SK-N-SH treated with all-trans-retinoic acid at 6 μM for 48 hours (cell line): ENCODE data around the gene DCUN1D2.

Source experiments
- ATAC-seq: fragments of 200-7000 bp; cut with Tn5 transposase; 3 replicates; pipeline ENCODE4 v1.9.1; 2020; ENCODE audit warnings: mild to moderate bottlenecking, moderate library complexity
- BACH2 ChIP-seq: fragments of 250-450 bp; sonication (Bioruptor Pico); IDR thresholded peaks from 2 replicates; pipeline ENCODE4 v1.9.0; 2021; ENCODE audit warnings: mild to moderate bottlenecking, borderline replicate concordance
- CSDC2 ChIP-seq: fragments of 250-450 bp; sonication (Bioruptor Pico); IDR thresholded peaks from 2 replicates; pipeline ENCODE4 v1.5.0; 2020; ENCODE audit warnings: mild to moderate bottlenecking, moderate library complexity
- ESRRG ChIP-seq: fragments of 250-450 bp; sonication (Bioruptor Pico); IDR thresholded peaks from 2 replicates; pipeline ENCODE4 v1.6.1; 2021; ENCODE audit warnings: mild to moderate bottlenecking
- GLIS3 ChIP-seq: fragments of 250-450 bp; sonication (Bioruptor Pico); IDR thresholded peaks from 2 replicates; pipeline ENCODE4 v1.5.0; 2020; ENCODE audit warnings: mild to moderate bottlenecking, moderate library complexity
- ISL1 ChIP-seq: fragments of 250-450 bp; sonication (Bioruptor Pico); IDR thresholded peaks from 2 replicates; pipeline ENCODE4 v2.1.2; 2022; ENCODE audit warnings: mild to moderate bottlenecking, moderate library complexity
- OSR1 ChIP-seq: fragments of 250-450 bp; sonication (Bioruptor Pico); IDR thresholded peaks from 2 replicates; pipeline ENCODE4 v1.8.0; 2022; ENCODE audit warnings: moderate library complexity, mild to moderate bottlenecking, inconsistent platforms
- PPARA ChIP-seq: fragments of 250-450 bp; sonication (Bioruptor Pico); IDR thresholded peaks from 2 replicates; pipeline ENCODE4 v1.5.0; 2020; ENCODE audit warnings: mild to moderate bottlenecking, borderline replicate concordance
- RARB ChIP-seq: fragments of 250-450 bp; sonication (Bioruptor Pico); IDR thresholded peaks from 2 replicates; pipeline ENCODE4 v1.8.0; 2021; ENCODE audit warnings: mild to moderate bottlenecking, moderate library complexity
- SNAI2 ChIP-seq: fragments of 250-450 bp; sonication (Bioruptor Pico); IDR thresholded peaks from 2 replicates; pipeline ENCODE4 v1.5.0; 2020; ENCODE audit warnings: mild to moderate bottlenecking, moderate library complexity
- TCF4 ChIP-seq: fragments of 250-450 bp; sonication (Bioruptor Pico); IDR thresholded peaks from 2 replicates; pipeline ENCODE4 v1.8.0; 2021; ENCODE audit warnings: mild to moderate bottlenecking, moderate library complexity, borderline replicate concordance
- TOX ChIP-seq: fragments of 250-450 bp; sonication (Bioruptor Pico); IDR thresholded peaks from 2 replicates; pipeline ENCODE4 v1.8.0; 2021; ENCODE audit warnings: mild to moderate bottlenecking, moderate library complexity, borderline replicate concordance
- ZC3H10 ChIP-seq: fragments of 250-450 bp; sonication (Bioruptor Pico); IDR thresholded peaks from 2 replicates; pipeline ENCODE4 v1.5.1; 2021; ENCODE audit warnings: mild to moderate bottlenecking, moderate library complexity
- ZFP3 ChIP-seq: fragments of 250-450 bp; sonication (Bioruptor Pico); IDR thresholded peaks from 2 replicates; pipeline ENCODE4 v1.5.0; 2020; ENCODE audit warnings: mild to moderate bottlenecking, moderate library complexity
- ZFP30 ChIP-seq: fragments of 450-650 bp; formaldehyde crosslinking; IDR thresholded peaks from 2 replicates; pipeline ENCODE4 v1.5.0; 2022; ENCODE audit warnings: mild to moderate bottlenecking, moderate library complexity
- ZNF565 ChIP-seq: fragments of 450-650 bp; formaldehyde crosslinking; conservative IDR thresholded peaks from 2 replicates; pipeline ENCODE4 v1.5.0; 2020; ENCODE audit warnings: low read depth, mild to moderate bottlenecking, moderate library complexity
- ZNF70 ChIP-seq: fragments of 450-650 bp; formaldehyde crosslinking; IDR thresholded peaks from 2 replicates; pipeline ENCODE4 v1.5.0; 2020; ENCODE audit warnings: mild to moderate bottlenecking, moderate library complexity
- ZNF8 ChIP-seq: fragments of 450-650 bp; formaldehyde crosslinking; IDR thresholded peaks from 2 replicates; pipeline ENCODE4 v1.5.0; 2020; ENCODE audit warnings: mild to moderate bottlenecking, moderate library complexity
- TF ChIP-seq, protein P1 (sequence below): fragments of 250-450 bp; sonication (Bioruptor Pico); IDR thresholded peaks from 2 replicates; pipeline ENCODE4 v1.8.0; 2021; ENCODE audit warnings: low read depth, mild to moderate bottlenecking, moderate library complexity, borderline replicate concordance
- TF ChIP-seq, protein P2 (sequence below): fragments of 250-450 bp; sonication (Bioruptor Pico); IDR thresholded peaks from 2 replicates; pipeline ENCODE4 v1.5.1; 2021; ENCODE audit warnings: mild to moderate bottlenecking, moderate library complexity
- TF ChIP-seq, protein P3 (sequence below): fragments of 250-450 bp; sonication (Bioruptor Pico); IDR thresholded peaks from 2 replicates; pipeline ENCODE4 v1.5.0; 2020; ENCODE audit warnings: mild to moderate bottlenecking, moderate library complexity
- TF ChIP-seq, protein P4 (sequence below): fragments of 250-450 bp; sonication (Bioruptor Pico); IDR thresholded peaks from 2 replicates; pipeline ENCODE4 v1.5.1; 2020; ENCODE audit warnings: low read depth, mild to moderate bottlenecking, moderate library complexity
- TF ChIP-seq, protein P5 (sequence below): fragments of 250-450 bp; sonication (Bioruptor Pico); IDR thresholded peaks from 2 replicates; pipeline ENCODE4 v1.8.0; 2020; ENCODE audit warnings: mild to moderate bottlenecking, moderate library complexity, borderline replicate concordance

DCUN1D2 gene

DNA sequence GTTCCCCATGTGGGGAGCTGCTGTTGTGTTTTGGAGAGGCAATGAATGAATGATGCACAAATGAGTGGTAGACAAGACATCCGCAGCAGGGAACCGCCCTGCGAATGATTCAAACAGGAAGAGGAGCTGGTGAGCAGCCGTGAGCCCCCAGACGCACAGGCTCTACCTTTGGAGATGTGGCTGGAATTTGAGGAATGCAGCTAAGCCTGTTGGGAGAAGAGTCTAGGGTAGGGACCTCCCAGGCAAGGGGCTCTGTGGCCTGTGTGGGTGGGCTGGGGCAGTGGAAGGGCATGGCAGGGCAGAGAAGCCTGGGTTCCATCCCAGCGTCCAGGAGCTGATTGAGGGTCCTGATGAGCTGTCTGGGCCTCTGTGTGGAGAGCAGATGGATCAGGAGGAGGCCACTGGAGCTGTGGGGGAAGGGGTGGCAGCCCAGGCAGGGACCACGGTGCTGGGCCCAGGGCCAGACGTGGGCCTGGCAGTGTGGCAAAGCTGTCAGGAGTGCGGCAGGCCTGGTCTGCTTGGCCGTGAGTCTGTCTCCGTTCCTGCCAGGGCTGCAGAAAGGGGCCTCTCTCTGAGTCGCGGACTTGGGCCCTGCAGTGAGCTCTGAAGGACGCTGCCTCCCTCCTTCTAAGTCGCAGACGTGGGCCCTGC, 41.8 kb upstream of the DCUN1D2 start:
- ATAC-seq, result no peak
- no peak for TF ChIP-seq ZFP3
- TF ChIP-seq PPARA (CRISPR knock-in tag), result no peak
- TF ChIP-seq, protein P1, sequence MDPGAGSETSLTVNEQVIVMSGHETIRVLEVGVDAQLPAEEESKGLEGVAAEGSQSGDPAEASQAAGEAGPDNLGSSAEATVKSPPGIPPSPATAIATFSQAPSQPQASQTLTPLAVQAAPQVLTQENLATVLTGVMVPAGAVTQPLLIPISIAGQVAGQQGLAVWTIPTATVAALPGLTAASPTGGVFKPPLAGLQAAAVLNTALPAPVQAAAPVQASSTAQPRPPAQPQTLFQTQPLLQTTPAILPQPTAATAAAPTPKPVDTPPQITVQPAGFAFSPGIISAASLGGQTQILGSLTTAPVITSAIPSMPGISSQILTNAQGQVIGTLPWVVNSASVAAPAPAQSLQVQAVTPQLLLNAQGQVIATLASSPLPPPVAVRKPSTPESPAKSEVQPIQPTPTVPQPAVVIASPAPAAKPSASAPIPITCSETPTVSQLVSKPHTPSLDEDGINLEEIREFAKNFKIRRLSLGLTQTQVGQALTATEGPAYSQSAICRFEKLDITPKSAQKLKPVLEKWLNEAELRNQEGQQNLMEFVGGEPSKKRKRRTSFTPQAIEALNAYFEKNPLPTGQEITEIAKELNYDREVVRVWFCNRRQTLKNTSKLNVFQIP (CRISPR knock-in tag), result no peak

DNA sequence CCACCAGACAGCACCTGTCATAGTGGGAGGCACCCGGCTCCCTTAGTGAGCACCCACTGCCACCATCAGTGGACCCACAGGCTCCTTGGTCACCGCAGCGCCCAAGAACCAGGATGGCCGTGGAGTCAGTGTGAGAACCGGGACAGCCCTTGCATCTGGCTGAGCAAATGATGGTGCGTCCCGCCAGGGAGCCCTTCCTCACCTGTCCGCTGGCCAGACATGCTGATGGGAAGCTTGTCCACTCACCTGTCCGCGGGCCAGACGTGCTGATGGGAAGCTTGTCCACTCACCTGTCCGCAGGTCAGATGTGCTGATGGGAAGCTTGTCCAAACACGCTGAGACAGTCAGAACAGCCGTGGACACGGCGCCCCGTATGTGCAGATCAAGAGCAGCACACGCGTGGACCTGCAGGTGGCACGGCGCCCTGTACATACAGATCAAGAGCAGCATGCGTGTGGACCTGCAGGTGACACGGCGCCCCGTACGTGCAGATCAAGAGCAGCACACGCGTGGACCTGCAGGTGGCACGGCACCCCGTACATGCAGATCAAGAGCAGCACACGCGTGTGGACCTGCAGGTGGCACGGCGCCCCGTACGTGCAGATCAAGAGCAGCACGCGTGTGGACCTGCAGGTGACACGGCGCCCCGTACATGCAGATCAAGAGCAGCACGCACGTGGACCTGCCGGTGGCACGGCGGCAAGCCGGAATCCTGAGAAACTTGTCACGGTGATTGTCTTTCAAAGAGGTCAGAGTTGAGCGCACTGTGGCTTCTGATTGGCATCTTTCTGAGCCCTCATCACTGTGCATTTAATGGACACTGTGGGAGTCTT, 40.7 kb upstream of the DCUN1D2 start:
- no peak for ATAC-seq
- TF ChIP-seq TOX (CRISPR knock-in tag) (no peak), ESRRG (CRISPR knock-in tag) (no peak), ZFP3 (no peak), ISL1 (CRISPR knock-in tag) (no peak), TCF4 (CRISPR knock-in tag) (no peak), PPARA (CRISPR knock-in tag) (no peak), ZNF70 (CRISPR knock-in tag) (no peak), GLIS3 (no peak), ZC3H10 (CRISPR knock-in tag) (no peak), RARB (no peak), ZNF565 (CRISPR knock-in tag) (no peak), SNAI2 (no peak), BACH2 (CRISPR knock-in tag) (no peak)
- TF ChIP-seq, protein P2, sequence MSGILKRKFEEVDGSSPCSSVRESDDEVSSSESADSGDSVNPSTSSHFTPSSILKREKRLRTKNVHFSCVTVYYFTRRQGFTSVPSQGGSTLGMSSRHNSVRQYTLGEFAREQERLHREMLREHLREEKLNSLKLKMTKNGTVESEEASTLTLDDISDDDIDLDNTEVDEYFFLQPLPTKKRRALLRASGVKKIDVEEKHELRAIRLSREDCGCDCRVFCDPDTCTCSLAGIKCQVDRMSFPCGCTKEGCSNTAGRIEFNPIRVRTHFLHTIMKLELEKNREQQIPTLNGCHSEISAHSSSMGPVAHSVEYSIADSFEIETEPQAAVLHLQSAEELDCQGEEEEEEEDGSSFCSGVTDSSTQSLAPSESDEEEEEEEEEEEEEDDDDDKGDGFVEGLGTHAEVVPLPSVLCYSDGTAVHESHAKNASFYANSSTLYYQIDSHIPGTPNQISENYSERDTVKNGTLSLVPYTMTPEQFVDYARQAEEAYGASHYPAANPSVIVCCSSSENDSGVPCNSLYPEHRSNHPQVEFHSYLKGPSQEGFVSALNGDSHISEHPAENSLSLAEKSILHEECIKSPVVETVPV (CRISPR knock-in tag), result no peak
- TF ChIP-seq, protein P3, sequence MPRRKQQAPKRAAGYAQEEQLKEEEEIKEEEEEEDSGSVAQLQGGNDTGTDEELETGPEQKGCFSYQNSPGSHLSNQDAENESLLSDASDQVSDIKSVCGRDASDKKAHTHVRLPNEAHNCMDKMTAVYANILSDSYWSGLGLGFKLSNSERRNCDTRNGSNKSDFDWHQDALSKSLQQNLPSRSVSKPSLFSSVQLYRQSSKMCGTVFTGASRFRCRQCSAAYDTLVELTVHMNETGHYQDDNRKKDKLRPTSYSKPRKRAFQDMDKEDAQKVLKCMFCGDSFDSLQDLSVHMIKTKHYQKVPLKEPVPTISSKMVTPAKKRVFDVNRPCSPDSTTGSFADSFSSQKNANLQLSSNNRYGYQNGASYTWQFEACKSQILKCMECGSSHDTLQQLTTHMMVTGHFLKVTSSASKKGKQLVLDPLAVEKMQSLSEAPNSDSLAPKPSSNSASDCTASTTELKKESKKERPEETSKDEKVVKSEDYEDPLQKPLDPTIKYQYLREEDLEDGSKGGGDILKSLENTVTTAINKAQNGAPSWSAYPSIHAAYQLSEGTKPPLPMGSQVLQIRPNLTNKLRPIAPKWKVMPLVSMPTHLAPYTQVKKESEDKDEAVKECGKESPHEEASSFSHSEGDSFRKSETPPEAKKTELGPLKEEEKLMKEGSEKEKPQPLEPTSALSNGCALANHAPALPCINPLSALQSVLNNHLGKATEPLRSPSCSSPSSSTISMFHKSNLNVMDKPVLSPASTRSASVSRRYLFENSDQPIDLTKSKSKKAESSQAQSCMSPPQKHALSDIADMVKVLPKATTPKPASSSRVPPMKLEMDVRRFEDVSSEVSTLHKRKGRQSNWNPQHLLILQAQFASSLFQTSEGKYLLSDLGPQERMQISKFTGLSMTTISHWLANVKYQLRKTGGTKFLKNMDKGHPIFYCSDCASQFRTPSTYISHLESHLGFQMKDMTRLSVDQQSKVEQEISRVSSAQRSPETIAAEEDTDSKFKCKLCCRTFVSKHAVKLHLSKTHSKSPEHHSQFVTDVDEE, result no peak
- TF ChIP-seq, protein P4, sequence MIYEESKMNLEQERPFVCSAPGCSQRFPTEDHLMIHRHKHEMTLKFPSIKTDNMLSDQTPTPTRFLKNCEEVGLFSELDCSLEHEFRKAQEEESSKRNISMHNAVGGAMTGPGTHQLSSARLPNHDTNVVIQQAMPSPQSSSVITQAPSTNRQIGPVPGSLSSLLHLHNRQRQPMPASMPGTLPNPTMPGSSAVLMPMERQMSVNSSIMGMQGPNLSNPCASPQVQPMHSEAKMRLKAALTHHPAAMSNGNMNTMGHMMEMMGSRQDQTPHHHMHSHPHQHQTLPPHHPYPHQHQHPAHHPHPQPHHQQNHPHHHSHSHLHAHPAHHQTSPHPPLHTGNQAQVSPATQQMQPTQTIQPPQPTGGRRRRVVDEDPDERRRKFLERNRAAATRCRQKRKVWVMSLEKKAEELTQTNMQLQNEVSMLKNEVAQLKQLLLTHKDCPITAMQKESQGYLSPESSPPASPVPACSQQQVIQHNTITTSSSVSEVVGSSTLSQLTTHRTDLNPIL (CRISPR knock-in tag), result no peak
- TF ChIP-seq, protein P5, sequence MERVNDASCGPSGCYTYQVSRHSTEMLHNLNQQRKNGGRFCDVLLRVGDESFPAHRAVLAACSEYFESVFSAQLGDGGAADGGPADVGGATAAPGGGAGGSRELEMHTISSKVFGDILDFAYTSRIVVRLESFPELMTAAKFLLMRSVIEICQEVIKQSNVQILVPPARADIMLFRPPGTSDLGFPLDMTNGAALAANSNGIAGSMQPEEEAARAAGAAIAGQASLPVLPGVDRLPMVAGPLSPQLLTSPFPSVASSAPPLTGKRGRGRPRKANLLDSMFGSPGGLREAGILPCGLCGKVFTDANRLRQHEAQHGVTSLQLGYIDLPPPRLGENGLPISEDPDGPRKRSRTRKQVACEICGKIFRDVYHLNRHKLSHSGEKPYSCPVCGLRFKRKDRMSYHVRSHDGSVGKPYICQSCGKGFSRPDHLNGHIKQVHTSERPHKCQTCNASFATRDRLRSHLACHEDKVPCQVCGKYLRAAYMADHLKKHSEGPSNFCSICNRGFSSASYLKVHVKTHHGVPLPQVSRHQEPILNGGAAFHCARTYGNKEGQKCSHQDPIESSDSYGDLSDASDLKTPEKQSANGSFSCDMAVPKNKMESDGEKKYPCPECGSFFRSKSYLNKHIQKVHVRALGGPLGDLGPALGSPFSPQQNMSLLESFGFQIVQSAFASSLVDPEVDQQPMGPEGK (CRISPR knock-in tag), result no peak

DNA sequence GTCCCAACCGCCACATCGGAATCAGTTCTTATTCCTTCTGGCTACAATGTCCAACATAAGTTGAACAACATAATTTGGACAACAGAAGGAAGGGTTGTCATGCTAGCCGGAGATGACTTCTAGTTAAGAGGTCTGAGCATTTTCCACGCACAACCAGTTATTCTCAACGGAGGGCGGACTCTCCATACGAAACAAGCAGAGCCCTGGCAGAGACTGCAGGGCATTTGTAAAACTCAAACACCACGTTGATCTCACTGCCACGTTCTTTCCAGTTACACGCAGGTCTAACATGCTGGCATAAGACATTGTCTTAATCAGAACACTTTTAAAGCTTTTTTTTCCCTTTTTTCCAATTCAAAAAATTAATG, 38.3 kb upstream of the DCUN1D2 start:
- ATAC-seq, result no peak
- TF ChIP-seq, protein P1 (CRISPR knock-in tag), result no peak
- TF ChIP-seq ZFP3, result no peak
- TF ChIP-seq ZNF8 (CRISPR knock-in tag), result no peak
- no peak for TF ChIP-seq BACH2 (CRISPR knock-in tag)
- TF ChIP-seq OSR1 (CRISPR knock-in tag), result no peak
- no peak for TF ChIP-seq ZNF565 (CRISPR knock-in tag)
- no peak for TF ChIP-seq ZFP30 (CRISPR knock-in tag)
- no peak for TF ChIP-seq ZNF70 (CRISPR knock-in tag)
- no peak for TF ChIP-seq PPARA (CRISPR knock-in tag)
- TF ChIP-seq, protein P5 (CRISPR knock-in tag), result no peak
- TF ChIP-seq ZC3H10 (CRISPR knock-in tag), result no peak
- TF ChIP-seq CSDC2 (CRISPR knock-in tag), result no peak
- TF ChIP-seq SNAI2, result no peak
- no peak for TF ChIP-seq RARB
- TF ChIP-seq, protein P4 (CRISPR knock-in tag), result no peak
